ENCODE measurements around the gene APOL4.
"Not testable (repeated sequence)": the region's sequence is repeated elsewhere in the genome, so short reads cannot be mapped to it uniquely, and the experiment has no call there.

Gene APOL4

GRCh38 chr22:36204632-36205015 is 3.0 kb upstream of the APOL4 start:
- DNase-seq, result no peak

GRCh38 chr22:36204001-36204631 is 2.5 kb upstream of the APOL4 start:
- DNase-seq, result no peak

DNA sequence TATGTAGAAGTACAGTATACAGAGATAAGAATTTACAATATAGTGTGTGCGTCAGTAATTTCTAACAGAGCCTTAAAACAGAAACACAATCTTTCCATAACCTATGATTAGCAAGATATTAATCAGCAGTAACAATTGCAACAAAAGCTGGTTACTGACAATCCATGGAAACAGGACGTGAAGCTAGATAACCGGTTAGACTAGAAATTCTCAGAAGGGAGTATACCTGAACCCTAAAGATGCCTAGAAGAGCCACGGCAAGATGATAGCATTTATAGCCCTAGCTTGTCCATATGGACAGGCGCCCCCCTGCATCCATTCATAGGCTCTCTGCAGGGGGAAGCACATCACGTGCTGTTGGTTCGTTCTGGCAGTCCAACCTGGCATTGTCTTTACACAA is 1.8 kb upstream of the APOL4 start:
- DNase-seq, result peak; percentile 31

- not testable (repeated sequence) for DNase-seq
Measured at GRCh38 chr22:36202906-36203305, 1.3 kb upstream of the APOL4 start.

DNA sequence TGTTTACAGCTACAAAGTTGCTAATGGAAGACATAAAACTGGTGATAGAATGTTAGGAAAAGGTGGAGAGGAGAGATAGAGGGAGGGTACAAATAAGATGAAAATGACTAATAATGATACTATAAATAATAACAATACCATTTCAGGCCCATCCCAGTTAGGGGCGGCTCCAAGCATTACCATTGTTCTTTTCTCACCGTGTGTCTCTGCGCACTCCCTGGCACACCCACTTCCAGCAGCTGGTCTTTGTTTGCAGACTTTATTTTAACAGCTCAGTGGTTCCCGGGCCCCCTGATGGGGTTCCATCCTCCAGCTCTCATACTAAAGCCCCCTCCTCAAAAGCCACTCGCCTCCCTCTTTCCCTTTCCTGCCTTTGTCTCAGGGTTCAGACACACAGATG is 584 bp downstream of the APOL4 start:
- not testable (repeated sequence) for DNase-seq

DNA sequence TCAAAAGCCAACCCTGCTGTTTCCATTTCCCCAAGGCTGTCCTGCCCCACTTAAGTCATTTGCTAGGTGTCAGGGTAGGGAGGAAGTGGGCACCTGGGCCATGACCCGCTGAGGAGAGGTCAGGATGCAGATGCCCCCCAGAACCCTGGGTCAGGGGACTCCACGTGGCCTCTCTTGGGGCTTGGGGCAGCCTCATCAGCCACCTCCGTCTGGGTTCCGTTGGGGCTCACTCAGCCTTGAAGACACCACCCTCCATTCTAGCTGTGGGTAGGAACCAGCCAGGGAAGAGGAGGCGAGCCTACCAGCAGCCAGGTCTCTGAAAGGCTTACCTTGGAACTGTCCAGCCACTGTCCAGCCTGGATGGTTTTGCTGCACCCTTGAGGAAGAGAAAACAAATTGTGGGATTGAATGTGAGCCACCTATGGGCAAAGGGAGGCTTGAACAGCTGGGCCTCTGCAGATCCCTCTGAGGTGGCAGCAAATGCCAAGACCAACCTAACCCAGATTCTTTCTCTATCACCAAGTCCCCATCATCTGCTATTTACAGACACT is 2.5 kb downstream of the APOL4 start:
- DNase-seq, result no peak

DNA sequence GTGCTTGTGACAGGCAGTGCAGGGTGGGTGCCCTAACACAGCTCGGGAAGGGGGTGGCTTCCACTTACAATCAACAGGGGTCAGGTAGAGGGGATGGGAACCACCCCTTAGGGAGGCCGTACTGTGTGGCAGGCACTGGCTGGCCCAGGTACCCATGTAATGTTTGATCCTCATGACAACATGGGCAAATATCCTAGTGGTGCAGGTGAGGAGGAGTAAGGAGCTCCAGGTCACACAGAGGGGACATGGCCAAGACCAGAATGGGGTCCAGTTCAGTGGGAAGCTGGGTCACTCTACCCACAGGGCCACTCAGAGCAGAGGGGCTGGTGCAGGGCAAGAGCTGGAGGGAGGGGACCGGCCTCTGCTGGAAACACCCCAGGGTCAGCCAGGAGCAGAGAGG is 3.1 kb downstream of the APOL4 start:
- DNase-seq, result no peak

DNA sequence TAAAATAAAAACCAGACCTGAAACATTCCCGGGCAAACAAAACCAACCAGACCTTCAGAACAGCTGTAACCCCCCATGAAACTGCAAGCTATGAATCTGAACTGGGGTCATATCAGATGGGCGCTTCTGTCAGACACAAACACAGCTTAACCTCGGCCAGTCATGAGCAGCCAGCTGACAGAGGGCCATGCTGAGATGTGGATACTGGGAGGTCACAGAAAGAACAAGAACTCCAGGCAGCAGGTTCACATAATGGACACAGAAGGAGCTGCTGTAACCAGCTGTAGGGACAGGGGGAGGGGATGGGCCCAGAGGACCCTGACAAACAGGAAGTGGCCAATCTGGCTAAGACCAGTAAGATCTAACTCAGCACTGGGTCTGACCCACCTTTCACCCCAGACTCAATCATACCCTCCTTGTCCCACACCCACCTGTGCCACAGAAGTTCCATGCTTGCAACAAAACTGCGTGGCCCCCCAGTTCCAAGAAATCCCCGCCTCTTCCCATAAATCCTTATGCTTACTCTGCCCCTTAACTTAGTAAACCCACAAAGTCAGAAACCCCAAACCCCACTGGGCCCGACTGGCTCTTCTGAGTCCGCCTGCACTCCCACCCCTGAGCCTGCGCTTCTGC is 4.0 kb downstream of the APOL4 start:
- DNase-seq, result no peak

DNA sequence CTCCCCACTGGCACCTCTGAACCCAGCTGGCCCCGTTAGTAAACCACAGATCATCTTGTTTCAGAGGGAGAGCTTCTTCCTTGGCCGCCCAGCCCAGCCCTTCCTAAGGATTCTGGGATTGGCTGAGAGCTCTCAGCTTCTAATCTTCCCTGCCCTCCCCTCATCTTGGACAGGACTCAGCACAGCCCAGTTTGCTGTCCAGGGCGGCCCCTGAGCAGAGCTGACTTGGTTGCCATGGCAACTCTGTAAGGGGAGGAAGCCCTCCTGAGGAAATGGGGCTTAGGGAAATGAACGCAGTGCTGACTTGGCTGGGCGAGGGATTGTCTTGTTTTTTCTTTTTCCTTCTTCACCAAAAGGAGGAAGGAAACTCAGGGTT is 4.6 kb downstream of the APOL4 start:
- DNase-seq, result no peak

DNA sequence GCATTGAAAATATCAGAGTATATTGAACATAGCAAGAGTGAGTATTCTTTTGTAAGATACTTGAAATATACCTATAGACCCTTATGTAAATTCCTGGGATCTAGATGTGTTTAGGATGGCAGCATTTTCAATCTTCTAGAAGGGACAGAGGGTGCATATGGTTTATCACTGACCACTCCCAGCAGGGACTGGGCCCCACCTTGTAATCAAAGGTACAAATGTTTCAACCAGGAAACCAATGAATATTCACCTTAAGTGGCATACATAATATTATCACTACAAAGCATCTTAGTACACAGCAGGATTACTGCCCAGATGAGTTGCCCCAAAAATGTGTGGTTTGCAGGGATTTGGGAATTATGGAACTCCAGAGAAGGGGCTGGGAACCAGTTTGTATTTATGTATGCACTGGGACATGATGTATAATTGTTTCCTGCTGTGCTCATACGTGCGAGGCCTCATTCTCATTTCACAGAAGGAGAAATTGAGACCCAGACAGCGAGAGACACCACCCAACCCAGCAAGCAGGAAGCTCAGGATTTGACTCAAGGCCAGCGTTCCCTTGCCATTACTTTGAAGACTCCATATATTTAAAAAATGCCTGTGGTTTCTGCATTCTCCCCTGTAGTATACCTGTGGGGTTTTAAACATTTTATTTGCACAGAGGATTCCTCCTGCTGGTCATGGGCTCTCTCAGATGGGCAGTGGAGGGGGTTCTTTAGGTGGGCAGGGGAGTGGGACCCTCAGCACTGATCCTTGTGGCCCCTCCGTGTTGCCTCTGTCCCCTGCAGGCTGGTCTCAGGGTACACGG is 5.2 kb downstream of the APOL4 start:
- DNase-seq, result no peak

GRCh38 chr22:36194971-36195370 is 6.6 kb downstream of the APOL4 start:
- DNase-seq, result peak; percentile 33

DNA sequence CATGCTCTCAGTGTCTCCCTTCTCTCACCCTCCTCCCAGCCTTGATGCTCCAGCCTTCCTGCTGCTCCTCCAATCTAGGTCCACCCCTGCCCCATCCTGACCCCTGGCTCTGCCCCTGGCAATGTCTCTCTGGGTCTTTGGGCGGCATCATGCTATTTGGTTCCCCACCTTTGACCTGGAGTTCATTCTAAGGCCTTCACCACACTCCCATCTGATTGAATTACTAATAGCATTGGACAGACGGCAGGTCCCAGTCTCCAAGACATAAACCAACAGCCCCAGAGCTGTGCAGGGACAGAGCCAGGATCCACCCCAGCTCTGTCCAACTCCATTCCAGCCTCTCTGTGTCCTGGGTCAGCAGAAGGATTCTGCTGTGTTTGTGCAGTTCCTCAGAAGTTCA is 7.2 kb downstream of the APOL4 start:
- no peak for DNase-seq

GRCh38 chr22:36193577-36193976 is 8.0 kb downstream of the APOL4 start:
- DNase-seq, result no peak

DNA sequence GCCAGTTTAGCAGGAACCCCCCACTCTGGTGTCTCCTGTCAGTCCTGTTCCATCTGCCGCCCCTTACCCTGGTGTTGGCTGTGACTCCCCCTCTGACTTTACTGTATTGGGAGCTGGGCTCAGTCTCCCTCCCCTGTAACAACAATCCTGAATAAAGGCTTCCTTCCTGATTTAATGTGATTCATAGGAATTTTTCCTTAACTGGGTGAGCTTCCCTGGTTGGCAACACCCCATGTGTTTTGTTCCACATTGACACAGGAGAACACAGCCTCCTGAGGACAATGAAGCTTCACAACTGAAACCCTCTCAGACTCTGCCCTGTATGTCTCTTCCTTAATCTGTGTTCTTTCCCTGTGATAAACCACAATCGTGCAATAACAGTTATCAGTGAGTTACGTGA is 8.4 kb downstream of the APOL4 start:
- DNase-seq, result no peak

- DNase-seq, result no peak
Measured at GRCh38 chr22:36192542-36192941, 9.1 kb downstream of the APOL4 start.

GRCh38 chr22:36191106-36191836 is 10.3 kb downstream of the APOL4 start:
- DNase-seq, result no peak

- not testable (repeated sequence) for DNase-seq
Measured at GRCh38 chr22:36187862-36188261, 13.7 kb downstream of the APOL4 start.

- no peak for DNase-seq
Measured at GRCh38 chr22:36185828-36186624, 15.6 kb downstream of the APOL4 start.

GRCh38 chr22:36184433-36185025 is 17.1 kb downstream of the APOL4 start:
- no peak for DNase-seq

DNA sequence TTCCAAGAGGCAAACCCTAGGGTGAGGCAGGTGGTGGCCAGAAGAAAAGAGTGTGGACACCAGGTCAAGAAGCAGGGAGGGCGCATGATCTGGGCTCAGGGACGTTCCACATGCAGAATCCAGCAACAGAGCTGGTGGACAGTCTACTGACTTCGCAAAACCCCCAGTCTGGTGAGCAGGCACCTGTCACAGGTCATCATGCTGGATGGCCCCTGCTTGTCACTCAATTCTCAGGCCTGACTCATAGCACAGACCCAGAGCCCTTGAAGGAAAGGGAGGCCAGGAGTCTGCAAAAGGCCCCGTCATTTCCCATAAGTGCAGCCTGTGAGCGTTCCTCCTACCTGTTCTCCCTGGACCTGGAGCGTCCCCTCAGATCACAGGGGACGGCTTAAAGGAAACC is 18.2 kb downstream of the APOL4 start:
- no peak for DNase-seq

DNA sequence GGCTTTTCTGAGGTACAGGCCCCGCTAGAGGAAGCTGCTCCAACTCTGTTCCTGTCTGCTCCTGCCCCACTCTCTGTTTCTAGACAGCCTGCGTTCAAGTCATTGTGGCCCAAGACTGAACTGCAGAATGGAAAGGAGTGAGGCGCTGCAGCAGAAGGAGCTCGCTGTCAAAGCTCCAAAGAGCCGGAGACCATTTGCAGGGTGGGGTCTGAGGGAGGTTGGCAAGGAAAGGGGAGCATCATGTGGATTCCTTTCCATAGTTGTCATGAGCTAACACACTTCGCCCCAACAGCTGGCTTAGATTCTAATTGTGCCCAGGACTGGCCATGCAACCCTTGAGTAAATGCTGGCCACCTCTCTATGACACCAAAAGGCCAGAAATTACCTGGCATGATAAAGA is 18.8 kb downstream of the APOL4 start:
- DNase-seq, result no peak

- DNase-seq, result no peak
Measured at GRCh38 chr22:36182056-36182455, 19.6 kb downstream of the APOL4 start.

Data from DMS153 (cell line).